Omental fat pad (tissue), 4 donors: ENCODE data around the gene IDH3A. TPM values are rescaled to one million over a fixed set of nuclear protein-coding genes. Genes with fewer than 3 reads are reported as not detected.

Experiments used
- ATAC-seq: fragments of 150-250 bp; one replicate; pipeline ENCODE4 v1.9.1; 2016; ENCODE audit warnings: mild to moderate bottlenecking, moderate library complexity; ENCODE audit not compliant: low FRiP score
- DNase-seq: peaks from one replicate; pipeline ENCODE4 v3.0.0-alpha.2; 2019; ENCODE audit warnings: low spot score
- total RNA-seq, 4 donors: library from RNA; depleted of rRNA; stranded (reverse); fragments of >200 nt; gene quantifications; one replicate each; pipeline ENCODE4 v1.1.0, GENCODE V29; 2016
- TF ChIP-seq, protein P1 (sequence below), 3 donors: fragments of 450-650 bp; IDR thresholded peaks; one replicate each; pipeline ENCODE4 v1.5.1; 2016 to 2017; ENCODE audit warnings: antibody characterized with exemption in 3 of 3, mild to moderate bottlenecking in 3 of 3, moderate library complexity in 2 of 3

The IDH3A gene
- total RNA-seq, 4 donors from 2014 or later, result 67.4 to 94.5 (median 70.0) TPM

DNA sequence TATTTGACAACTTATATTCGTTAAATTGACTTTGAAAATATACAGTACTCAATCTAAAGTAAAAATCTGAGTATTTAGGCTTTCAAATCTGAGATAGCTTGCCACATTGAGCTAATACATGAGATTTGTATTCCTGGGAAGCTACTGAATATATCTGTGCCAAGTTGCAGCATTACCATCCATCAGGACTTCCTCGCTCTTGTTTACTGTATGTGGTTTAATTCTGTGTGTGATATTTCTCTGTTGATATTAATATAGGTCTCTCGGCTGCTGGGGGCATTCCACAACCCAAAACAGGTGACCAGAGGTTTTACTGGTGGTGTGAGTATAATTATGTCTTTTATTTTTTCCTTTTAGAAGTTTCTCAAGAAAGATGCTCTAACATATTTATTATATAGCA is 5.8 kb downstream of the IDH3A start:
- TF ChIP-seq, protein P1, sequence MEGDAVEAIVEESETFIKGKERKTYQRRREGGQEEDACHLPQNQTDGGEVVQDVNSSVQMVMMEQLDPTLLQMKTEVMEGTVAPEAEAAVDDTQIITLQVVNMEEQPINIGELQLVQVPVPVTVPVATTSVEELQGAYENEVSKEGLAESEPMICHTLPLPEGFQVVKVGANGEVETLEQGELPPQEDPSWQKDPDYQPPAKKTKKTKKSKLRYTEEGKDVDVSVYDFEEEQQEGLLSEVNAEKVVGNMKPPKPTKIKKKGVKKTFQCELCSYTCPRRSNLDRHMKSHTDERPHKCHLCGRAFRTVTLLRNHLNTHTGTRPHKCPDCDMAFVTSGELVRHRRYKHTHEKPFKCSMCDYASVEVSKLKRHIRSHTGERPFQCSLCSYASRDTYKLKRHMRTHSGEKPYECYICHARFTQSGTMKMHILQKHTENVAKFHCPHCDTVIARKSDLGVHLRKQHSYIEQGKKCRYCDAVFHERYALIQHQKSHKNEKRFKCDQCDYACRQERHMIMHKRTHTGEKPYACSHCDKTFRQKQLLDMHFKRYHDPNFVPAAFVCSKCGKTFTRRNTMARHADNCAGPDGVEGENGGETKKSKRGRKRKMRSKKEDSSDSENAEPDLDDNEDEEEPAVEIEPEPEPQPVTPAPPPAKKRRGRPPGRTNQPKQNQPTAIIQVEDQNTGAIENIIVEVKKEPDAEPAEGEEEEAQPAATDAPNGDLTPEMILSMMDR (IDR thresholded peaks at IDR 0.05), result no peak
- ATAC-seq (no peak), DNase-seq (no peak)

DNA sequence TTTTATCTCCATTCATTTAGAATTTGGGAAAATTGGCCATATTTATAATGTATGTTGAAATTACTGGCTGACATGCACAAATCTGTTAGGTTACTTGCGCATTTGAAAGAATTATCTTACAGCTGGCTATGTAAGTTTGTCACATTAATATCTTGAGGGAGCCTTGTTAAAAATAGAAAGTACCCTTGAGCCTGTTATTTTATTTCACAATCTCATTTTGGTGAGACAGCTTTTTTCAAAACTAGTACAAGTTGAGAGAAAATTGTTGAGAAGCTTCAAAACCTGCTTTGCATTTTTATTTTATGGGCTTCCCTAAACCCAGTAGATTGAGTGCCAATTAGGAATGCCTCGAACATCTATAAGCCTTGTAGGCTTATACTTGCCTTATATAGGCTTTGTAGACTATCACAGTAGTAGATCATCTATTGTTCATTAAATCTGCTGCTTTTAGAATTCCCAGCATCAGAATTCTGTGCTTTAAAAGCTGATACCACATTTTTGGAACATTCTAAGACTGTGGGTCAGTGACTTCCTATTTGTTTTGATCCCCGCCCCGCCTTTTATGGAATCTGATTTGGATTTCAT is 6.3 kb downstream of the IDH3A start:
- no peak for DNase-seq
- ATAC-seq, result no peak
- TF ChIP-seq, protein P1 (IDR thresholded peaks at IDR 0.05), result no peak

DNA sequence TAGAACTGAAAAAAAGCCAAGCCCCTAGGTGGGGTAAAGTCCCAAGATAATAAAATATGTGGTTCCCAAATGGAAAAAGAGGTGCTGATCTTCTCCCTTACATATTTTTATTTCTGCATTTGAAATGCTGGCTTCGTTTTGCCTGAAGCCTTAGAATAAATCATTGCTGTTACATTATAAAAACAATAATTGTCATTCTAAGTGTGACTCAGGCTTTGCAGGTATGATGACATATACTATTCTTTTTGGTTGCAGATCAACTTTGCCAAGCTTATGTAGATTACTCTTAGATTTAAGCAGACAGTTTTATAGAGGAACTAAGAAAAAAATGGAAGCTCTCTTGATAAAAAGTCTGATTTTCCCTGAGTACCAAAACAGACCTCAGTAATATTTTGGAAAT is 7.5 kb downstream of the IDH3A start:
- ATAC-seq (no peak), DNase-seq (no peak)
- TF ChIP-seq, protein P1 (IDR thresholded peaks at IDR 0.05), result no peak

DNA sequence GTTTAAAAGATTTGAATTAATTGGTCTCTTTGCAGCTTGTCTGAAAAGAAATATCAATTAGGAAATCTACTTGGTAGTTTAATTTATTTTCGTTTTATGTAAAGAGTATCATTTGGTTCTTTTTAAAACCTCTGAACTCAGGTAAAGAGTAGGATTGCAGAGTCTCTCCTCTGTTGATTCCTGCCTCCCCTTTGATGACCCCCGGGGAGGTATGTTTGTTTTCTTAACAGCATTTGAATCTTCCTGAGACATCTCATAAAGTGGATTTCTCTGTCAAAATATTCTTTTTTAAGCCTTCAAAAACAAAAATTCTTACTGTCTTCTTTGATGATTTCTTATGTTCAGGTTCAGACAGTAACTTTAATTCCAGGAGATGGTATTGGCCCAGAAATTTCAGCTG is 8.0 kb downstream of the IDH3A start:
- TF ChIP-seq, protein P1 (IDR thresholded peaks at IDR 0.05), result no peak
- no peak for DNase-seq
- no peak for ATAC-seq

DNA sequence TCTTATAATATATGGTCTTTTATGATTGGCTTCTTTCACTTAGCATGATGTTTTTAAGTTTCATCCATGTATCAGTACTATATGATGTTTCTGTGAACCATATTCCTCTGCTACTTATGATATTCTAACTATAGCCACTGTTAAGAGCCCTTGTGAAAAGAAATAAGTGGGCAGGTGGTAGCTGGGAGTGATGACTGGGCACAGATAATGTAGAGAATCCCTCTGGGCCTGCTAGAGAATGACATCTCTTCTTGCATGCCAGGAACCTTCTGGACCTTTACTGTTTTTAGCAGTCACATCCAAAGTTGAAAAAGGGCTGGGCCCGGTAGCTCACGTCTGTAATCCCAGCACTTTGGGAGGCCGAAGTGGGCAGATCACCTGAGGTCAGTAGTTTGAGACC is 10.2 kb downstream of the IDH3A start:
- ATAC-seq (no peak), DNase-seq (no peak)
- TF ChIP-seq, protein P1 (IDR thresholded peaks at IDR 0.05), result no peak

DNA sequence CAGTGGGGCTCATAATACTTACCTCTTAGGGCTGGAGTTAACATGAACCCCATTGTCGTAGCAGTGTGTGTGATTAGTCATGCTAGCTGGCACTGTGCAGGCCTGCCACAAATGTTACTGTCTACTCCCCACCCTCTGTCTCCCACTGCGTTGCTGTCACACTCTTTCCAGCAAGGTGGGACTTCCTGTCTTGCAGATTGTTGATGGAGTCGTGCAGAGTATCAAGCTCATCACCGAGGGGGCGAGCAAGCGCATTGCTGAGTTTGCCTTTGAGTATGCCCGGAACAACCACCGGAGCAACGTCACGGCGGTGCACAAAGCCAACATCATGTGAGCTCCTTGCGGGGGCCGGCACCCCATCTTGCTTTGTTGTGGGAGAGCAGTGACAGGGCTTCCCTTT is 12.9 kb downstream of the IDH3A start:
- no peak for DNase-seq
- TF ChIP-seq, protein P1 (IDR thresholded peaks at IDR 0.05), result no peak
- ATAC-seq, result no peak

DNA sequence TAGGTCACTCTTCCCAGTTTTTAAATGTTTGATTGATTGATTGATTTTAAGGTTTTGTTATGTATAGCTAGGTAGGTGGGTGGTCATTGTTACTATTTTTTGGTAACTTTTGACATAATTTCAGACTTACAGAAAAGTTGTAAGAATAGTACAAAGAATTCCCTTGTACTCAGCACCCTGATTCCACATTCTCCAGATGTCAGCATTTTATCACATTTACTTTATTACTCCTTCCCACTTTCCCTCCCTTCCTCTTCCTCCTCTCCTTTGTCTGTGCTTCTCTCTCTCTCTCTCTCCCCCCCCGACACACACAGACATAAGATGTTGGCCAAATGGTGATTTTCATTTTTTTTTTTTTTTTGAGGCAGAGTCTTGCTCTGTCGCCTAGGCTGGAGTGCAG is 14.8 kb downstream of the IDH3A start:
- TF ChIP-seq, protein P1 (IDR thresholded peaks at IDR 0.05), result no peak
- no peak for DNase-seq
- no peak for ATAC-seq
